GM19025 (cell line): ENCODE results near the gene PLCD4.

Experiments
- ATAC-seq: cut with Tn5 transposase; IDR thresholded peaks from one replicate; pipeline ENCODE4 v1.9.1; 2021; ENCODE audit warnings: mild to moderate bottlenecking, low read depth, moderate library complexity; ENCODE audit not compliant: unreplicated experiment

PLCD4 gene

DNA sequence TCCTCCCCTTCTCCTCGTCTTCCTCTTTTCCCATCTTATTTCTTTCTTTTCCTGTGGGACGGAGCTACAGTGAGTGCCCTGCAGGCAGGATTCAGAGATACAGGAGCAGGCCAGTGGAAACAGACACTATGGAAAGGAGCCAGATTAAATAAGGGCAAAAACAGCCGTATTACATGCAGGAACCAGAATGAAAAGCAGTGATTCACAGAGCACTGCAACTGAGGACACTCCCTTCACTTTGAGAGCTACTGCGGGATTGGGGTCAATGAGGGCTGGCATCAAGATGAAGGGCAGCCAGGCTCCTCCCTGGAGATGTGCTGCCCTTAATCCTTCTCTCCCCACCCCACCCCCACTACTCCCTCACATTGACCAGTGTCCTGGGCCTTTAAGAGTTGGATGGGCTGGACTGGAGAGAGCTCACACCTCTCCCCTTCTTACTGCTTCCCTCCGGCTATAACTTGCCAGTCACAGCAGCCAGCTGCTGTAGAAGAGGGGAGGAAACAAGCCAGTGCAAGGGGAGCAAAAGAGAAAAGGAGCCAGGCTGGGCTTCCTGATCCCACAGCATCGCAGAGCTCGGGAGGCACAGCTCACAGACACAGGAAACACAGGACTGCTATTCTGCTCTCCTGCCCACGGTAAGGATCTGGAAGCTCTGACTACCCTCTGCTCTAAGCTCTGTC lies at the start of gene PLCD4:
Gene PLCD4 (plus strand): TSS at position 464 of the 680 bp plus-strand sequence. CDS start 7,841 bp downstream, outside the sequence.
- ATAC-seq = no peak

DNA sequence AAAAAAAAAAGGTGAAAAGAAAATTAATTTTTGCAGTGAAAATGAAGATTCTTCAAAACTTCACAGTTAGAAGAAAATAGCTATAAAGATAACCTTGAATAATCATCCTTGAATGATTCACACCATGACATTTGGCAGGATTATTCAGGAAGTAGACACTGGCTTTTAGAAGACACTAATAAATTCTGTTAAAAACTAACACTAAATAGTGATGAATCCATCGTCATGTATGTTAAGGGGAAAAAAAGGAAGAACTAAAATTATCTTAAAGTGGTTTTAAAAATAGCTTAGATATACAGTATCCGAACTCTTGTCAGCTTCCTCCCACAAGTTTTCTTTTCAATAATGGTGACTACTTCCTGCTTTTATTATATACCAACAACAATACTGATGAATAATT lies 49.8 kb upstream of the PLCD4 start:
- no peak for ATAC-seq

DNA sequence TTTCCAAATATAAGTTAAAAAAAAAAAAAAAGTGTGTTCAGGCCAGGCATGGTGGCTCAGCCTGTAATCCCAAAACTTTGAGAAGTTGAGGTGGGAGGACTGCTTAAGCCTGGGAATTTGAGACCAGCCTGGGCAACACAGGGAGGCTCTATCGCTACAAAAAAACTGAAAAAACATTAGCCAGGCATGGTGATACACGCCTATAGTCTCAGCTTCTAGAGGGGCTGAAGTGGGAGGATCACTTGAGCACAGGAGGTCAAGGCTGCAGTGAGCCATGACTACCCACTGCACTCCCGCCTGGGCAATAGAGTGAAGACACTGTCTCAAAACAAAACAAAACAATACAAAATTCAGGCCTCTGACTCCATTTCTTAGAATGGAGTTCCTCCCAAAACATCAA lies 48.7 kb upstream of the PLCD4 start:
- ATAC-seq = no peak

DNA sequence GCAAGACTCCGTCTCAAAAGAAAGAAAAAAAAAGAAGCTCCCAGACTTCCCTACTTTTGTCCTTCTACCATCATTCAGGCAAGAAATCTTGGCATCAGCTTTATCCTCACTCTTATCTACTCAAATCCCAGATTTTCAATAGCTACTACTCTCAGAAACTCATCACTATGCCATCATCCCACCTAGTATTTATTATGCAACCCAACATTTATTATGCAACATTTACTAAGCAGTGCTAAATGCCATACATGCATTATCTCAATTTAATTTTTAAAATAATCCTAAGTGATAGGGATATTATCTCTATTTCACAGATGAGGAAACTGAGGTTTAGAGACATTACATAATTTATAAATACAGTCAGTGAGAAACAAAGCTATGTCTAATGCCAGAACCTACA lies 43.6 kb upstream of the PLCD4 start:
- no peak for ATAC-seq

DNA sequence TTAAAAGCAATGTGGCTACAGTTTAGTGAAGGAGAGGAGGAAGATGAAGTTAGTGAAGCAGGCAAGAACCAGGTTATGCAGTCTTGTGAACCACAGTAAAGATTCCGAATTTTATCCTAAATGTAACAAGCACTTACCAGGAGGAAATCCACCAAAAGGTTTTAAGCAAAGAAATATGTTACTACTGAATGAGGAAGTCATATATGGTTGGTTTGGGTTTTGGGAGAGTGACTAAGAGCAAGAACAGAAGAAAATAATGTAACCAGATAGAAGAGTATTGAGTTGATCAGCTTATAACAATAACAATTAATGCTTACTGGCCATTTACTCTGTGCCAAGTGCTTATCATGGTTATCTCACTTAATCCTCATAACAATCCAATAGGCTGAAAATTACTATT lies 41.4 kb upstream of the PLCD4 start:
- no peak for ATAC-seq

DNA sequence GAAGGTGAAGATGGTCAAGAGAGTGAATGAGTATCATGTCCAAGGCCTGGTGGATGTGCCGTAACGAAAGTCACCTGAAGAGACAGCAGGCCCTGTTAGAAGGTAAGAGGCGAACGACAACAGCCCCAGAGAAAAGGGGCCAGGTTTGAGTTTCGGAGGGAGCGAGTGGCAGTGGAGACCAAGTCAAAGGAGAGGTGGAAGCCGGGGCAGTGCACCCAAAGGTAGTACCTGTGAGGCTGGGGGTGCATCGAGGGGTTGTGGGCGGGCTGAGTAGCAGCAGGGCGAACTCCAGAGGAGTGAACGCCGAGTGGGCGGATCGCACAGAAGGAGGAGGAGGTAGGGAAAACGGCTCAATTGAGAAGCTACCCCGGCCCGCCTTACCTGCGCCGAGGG lies 39.9 kb upstream of the PLCD4 start:
- ATAC-seq = peak; percentile 29

DNA sequence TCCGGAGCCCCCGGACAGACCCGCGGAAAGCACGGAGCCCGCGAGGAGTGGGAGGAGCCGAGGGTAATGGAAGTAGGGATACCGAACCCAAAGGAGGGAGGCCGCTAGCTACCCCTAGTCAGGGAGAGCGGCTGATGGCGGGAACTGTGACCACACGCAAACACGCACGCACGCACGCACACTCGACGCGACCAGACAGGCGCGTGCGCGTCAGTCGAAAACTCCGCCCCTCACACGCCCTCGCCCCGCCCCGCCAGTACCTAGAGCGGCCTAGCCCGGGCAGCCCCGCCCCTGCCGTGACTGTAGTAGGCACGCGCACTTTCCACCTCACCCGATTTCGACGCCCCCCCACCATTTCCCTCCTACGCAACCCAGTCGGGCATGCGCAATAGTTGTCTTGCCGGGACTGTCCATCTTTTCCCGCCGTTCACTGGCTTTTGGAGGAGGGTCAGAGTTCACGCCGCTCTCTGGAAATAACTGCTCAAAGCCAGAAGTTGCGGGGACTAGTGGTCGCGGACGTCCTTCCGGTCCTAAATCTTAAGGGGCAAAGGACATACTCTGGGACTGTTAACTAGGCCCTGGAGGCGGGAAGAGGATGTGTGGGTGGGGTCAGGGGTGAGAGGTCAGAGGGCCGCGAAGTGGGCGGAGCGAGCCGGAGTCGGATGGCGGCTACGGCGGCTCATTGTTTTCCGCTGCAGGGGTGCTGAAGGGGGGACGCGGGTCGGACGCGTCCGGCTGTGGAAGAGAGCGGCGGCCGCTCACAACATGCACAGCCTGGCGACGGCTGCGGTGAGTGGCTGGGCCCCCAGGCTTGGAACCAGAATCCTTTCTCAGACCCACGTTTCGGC lies 39.3 kb upstream of the PLCD4 start, which contains the start of the genes CNOT9 and USP37:
Gene CNOT9 (plus strand): TSS at position 650 of the 848 bp plus-strand sequence. CDS start 116 bp downstream, at position 766.
Gene USP37 (minus strand): TSS at position 162 of the 848 bp plus-strand sequence. CDS start 9,698 bp downstream, outside the sequence.
- ATAC-seq = peak; percentile 72

DNA sequence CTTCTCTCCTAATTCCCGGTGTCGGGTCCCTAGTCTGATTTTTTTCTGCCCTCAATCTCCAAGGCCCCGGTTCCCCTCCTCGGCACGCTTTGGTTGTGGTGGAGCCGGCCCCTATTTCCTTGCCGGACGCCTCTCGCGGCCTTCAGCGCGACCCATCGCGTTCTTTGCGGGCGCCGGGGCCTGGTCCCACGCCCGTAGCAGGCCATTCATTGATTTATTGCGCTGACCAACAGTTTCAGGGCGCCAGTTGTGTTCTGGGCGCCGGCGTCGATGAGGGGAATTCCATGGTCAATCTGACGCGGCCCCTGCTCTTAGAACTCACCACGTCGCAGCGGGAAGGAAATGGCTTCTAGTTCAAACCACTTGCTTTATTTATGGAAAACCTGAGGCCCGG lies 38.7 kb upstream of the PLCD4 start:
- peak; percentile 21 for ATAC-seq

DNA sequence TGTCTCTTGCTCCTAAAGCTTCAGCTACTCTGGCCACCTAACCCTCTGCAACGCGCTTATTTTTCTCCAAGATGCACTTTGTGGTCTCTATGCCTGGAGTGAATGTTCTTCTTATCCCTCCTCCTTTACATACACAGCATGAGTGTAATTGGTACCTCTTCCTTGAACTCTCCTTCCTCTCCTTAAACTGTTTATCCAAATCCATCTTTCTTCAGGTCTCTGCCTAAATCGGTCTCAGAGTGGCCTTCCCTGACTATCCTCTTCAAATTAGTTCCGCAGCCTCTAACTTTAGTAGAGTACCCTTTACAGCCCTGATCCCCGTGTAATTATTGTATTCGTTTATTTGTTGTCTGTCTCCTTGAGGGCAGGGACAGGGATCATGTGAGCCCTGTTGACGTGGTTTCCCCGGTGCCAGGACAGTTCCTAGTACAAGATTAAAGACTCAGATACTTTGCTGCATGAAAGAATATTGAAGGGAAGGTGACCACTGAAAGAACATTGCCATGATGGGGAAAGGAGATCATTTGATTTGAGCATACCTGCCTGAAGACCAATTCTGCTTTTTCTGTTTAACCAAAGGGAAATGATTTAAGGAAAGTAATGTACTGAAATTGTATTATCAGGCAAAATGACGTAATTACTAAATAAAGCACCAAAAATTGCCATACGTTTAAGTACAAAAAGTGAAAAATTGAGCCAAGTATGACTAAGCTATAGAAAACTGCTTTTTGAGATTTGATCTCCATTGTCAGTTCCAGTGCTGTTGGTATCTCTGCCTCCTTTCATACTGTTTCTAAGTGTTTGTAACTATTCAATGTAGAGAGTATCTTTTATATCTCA lies 37.8 kb upstream of the PLCD4 start:
- no peak for ATAC-seq

DNA sequence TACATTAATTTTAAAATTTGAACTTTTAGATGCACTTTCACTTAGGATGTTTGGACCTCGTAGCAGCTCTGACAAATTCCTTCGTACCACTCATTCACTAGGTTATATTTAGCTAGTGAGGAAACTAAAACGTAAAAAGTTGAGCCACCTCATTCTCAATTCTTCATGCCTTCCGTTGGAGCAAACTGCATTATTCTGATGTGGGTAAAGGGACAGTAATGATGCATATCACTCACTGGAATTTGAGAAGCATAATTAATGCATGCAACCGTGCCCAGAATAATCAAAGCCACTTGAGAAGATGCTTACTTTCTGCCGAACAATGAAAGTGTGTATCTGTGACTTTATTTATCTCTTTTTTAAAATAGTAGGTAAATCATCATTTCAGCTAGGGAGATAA lies 36.8 kb upstream of the PLCD4 start:
- no peak for ATAC-seq

DNA sequence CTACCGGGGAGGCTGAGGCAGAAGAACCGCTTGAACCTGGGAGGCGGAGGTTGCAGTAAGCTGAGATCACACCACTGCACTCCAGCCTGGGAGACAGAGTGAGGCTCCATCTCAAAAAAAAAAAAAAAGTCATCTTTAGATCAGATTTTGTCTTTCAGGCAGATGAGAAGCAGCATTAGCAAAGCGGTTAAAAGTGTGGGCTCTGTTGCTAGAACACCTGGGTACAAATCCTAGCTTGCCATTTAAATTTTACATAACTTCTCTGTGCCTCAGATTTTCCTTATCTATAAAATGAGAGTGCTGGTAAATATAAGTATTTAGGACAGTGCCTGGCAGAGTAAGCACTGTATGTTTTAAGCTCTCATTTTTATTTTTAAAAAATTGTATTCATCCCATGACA lies 30.8 kb upstream of the PLCD4 start:
- ATAC-seq = no peak

DNA sequence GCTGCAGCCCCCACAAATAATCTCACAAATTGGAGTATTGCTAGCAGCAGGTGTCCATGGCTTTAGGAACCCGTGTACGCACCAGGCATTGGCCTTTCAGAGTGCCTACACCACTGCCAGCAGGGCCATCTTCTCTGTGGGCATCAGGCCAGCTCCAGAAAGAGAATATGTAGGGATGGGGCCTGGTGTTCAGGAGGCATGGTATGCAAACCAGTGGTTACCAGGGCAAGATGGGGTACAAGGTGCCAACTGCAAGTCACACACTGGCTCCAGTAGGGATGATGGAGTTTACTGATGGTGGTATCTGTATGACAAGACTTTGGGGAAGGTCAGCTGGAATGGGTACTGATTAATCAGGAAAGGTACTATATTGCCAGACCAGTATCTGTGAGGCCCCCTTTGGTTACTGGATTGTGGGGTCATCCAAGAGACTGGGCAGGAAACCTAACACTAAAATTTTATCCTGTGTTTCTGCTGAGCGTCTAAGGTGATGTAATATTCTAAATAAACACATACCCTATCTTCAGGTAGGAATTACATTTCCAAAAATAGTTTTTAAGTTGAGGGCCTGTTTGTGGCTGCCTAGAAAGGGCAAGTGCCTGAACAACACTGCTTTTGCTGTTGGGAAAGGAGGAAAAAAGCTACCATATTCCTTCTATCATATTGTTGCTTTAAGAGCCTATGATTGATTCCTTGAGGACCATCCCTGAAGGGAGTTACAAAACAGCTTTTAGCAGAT lies 30.0 kb upstream of the PLCD4 start:
- no peak for ATAC-seq

DNA sequence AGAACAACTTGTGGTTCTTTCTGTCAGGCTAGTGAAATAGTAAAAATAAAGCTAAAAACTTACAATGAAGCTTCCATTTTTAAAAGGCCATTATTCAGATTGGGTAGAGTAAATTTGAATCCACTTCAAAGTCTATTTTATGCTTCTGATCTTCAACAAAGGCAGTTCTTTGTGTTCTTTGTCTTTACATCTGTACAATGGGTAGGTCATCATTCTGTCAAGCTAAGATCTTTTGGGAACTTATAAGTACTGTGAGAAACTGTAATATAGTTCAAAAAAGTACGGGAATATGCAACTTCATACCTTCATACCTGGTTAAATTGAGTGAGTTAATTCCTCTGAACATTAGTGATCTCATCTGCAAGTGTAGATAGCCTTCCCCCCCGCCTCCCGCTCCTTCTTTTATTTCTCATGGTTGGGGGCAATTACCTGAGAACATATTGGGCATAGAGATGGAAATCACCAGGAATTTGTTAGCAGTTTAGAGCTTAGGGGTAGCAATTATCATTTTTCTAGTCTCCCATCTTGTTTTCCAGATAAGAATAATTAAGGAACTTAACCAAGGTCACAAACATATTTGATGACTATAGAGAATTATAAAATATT lies 29.3 kb upstream of the PLCD4 start:
- no peak for ATAC-seq

DNA sequence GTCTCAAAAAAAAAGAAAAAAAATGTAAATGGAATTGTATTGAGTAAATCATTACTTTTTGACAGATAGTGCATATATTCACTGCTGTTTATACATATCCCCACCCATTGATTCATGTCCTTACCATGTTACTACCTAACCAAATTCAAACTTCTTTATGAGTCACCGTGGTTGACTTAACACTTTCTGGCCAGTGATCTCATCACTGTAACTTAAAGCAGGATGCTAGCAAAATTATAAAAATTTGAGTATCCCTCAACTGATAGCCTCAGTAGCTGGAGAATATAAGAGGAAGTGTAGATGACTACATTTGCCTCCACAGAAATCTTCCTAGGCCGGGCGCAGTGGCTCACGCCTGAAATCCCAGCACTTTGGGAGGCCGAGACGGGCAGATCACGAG lies 25.6 kb upstream of the PLCD4 start:
- ATAC-seq = peak; percentile 89

DNA sequence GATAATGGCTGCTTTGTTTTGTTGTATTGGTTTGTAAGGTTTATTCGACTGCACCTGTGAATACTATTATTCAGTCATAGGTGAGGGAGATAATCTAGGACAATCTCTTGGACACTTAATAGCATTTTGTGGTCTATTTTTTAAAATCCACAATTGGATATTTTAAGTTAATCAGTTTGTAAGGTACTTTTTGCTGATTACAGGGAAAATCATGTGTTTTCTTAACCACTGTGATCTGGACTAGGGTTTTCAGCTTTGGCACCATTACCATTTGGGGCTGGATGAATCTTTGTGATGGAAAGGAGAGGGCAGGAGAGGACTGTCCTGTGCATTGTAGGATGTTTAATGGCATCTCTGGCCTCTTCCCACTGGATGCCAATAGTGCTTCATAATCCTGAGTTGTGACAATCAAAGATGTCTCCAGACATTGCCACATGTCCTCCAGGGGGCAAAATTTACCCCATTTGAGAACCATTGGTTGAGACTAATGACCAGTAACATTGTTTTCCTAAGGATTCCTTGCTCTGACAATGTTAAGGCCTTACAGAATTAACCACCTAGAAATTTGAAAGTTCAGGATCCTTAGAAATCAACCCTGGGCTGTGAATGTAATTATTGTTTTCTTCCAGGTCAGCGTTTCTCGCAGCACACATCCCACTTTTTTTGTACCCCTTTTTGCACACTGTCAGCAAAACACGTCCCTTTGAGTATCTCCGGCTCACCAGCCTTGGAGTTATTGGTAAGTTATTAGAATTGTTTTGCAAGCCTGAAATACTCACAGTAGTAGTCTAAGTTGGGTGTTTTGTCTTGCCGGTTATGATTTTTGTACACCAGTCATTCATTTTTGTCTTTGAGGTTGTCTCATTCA lies 23.5 kb upstream of the PLCD4 start:
- ATAC-seq = no peak

DNA sequence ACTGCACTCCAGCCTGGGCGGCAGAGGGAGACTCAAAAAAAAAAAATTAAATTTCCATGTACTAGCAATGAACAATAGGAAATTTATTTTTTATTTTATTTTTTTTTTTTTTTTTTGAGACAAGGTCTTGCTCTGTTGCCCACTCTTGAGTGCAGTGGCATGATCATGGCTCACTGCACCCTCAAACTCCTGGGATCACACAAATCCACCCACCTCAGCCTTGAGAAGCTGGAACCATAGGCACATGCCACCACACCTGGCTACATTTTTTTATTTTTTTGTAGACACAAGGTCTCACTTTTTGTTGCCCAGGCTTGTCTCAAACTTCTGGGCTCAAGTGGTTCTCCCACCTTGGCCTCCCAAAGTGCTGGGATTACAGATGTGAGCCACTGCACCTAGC lies 22.2 kb upstream of the PLCD4 start:
- no peak for ATAC-seq

DNA sequence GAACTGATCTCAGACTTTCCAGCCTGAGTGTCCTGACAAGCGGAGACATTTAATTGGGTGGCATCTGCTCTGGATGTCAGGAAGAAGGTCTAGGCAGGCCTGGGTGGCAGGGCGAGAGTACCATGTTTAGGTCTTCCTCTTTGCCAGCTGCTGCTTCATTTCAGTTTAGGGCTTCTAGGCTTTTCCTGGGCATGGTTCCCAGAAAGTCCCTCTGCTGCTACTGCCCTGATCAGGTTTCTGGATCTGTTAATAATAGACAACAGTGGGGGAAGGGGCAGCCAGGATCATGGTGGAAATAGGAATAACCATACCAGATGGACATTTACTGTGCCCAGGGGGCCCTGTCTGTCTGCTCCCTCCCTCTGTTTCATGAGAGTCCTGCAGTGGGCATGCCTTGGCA lies 2.3 kb upstream of the PLCD4 start:
- ATAC-seq = no peak

DNA sequence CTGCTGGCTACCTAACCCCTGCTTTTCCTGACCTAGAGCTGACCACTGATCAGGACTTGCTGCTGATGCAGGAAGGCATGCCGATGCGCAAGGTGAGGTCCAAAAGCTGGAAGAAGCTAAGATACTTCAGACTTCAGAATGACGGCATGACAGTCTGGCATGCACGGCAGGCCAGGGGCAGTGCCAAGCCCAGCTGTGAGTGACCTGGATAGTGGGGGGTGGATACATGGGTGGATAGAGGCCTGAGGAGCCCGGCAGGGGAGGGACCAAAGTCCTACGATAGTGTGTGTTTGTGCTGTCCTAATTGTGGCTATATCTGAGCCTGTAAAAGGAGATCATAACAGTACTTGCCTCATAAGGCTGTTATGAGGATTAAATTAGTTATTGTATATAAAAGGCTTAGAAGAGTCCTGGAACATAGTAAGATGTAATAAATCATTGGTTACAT lies 8.2 kb downstream of the PLCD4 start:
- no peak for ATAC-seq
